ENCODE measurements around the gene CDCA3.

Gene CDCA3

DNA sequence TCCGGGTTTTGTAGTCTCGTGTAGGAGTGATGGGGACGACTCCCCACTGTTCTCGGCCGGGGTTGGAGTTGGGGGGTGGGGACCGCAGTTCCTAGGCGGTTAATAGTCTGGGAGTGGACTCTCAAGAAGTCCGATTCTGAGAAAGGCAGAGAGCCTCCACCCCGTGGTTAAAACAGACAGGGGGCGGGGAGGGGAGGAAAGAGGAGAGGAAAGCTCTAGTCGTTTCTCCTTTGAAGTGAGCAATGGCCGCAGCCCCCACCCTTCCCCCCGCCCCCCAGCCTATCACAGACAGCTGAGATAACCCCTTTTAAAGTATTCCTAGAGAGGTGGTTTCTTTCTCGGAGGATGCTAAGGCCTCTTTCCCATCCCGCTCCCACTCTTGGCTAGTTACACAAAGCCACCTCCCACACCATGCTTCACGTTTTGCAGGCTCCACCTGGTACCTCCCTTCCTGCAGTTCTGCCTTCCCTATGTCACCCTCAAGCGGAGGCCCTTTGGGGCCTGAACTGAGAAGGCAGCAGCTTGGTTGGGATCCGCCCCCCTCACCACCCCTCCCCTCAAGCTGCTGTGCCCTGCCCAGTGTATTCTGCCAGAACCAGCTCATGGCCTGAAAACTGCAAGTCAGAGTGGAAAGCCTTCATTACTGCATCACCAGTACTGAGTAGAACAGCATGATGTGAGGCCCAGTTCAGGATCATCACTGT lies 1.7 kb upstream of the CDCA3 start:
- peak; percentile 79 for DNase-seq

- DNase-seq: peak; percentile 99
Measured at GRCh38 chr12:6851921-6852650, 1.0 kb upstream of the CDCA3 start, which contains the start of gene USP5. Gene USP5 (plus strand): TSS chr12:6852150. CDS start chr12:6852180, 30 bp downstream.

DNA sequence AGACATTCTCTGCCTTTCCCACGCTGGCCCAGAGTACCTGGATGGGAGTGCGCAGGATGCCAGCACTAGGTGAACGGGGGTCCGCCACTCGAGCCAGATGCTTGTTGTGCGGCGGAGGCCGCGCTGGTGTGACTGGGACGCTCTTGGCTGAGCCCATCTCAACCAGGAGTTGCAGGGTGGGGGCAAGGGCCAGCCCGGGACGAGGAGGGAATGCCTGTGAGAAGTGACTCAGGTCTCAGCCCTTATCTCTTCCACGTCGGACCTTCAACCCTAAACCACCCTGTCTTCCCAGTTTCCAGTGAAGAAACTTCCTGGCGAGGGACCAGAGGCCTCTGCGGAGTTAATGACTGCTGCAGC lies 312 bp downstream of the CDCA3 start:
- DNase-seq: no peak

- DNase-seq: no peak
Measured at GRCh38 chr12:6849976-6850560, 1.0 kb downstream of the CDCA3 start.

- DNase-seq: no peak
Measured at GRCh38 chr12:6849427-6849826, 1.7 kb downstream of the CDCA3 start.

DNA sequence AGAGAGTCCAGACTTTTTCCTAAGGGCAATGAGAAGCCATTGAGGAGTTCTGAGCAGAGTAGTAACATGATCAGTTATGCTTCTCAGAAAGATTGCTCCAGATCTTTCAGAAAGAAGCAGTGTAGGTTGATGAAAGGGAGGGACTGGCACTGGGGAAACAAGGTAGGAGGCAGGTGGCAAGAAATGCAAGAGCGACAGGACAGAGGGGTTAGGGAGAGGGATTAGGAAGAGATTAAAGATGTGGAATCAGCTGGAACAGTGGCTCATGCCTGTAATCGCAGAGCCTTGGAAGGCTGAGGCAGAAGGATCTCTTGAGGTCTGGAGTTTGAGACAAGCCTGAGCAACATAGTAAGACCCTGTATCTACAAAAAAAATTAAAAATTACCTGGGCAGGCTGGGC lies 3.4 kb downstream of the CDCA3 start:
- DNase-seq: no peak

DNA sequence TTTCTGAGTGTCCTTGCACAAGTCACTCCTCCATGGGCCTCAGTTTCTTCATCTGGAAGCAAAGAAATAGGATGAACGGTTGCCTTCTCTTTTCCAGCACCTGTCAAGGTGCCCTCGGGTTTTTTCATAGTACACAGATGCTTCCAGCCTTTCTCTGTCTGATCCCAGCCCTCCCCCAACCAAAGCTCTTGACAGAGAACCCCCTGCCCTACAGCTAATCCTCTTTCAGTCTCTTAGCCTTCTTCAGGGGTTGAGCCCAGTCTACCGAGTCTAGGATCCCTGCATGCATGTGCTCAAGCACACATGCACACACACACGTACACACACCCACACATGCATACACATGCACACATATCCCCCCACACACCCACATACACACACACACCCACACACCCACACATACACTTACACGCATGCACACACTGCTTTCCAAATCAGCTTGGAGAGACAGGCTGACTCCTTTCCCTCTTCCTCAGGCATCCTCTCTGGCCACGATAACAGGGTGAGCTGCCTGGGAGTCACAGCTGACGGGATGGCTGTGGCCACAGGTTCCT lies 4.7 kb downstream of the CDCA3 start:
- DNase-seq: no peak

GRCh38 chr12:6845395-6845794 lies 5.7 kb downstream of the CDCA3 start:
- no peak for DNase-seq

DNA sequence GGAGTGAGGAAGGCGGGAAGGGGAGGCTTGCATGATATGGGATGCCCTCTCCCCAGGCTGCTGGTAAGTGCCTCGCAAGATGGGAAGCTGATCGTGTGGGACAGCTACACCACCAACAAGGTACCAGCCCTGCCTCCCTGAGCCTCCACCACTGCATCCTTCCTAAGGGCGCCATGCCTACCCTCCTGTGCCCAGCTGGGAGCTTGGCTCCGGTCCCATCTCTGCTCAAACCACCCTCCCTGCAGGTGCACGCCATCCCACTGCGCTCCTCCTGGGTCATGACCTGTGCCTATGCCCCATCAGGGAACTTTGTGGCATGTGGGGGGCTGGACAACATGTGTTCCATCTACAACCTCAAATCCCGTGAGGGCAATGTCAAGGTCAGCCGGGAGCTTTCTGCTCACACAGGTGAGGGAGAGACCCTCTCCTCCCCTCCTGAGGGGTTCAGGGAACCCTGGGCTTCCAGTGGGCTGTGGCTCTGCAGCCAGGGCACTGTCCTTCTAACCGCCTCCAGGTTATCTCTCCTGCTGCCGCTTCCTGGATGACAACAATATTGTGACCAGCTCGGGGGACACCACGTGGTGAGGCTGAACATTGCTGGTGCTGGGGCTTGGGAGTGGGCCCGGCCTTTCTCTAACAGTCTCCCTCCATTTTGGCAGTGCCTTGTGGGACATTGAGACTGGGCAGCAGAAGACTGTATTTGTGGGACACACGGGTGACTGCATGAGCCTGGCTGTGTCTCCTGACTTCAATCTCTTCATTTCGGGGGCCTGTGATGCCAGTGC lies 7.8 kb downstream of the CDCA3 start:
- no peak for DNase-seq

GRCh38 chr12:6842075-6842474 lies 9.0 kb downstream of the CDCA3 start:
- DNase-seq: no peak

- DNase-seq: no peak
Measured at GRCh38 chr12:6840761-6841515, 10.1 kb downstream of the CDCA3 start, which contains the start of gene GNB3. Gene GNB3 (plus strand): TSS chr12:6840925. CDS start chr12:6841288, 363 bp downstream.

- DNase-seq: no peak
Measured at GRCh38 chr12:6840330-6840729, 10.8 kb downstream of the CDCA3 start.

DNA sequence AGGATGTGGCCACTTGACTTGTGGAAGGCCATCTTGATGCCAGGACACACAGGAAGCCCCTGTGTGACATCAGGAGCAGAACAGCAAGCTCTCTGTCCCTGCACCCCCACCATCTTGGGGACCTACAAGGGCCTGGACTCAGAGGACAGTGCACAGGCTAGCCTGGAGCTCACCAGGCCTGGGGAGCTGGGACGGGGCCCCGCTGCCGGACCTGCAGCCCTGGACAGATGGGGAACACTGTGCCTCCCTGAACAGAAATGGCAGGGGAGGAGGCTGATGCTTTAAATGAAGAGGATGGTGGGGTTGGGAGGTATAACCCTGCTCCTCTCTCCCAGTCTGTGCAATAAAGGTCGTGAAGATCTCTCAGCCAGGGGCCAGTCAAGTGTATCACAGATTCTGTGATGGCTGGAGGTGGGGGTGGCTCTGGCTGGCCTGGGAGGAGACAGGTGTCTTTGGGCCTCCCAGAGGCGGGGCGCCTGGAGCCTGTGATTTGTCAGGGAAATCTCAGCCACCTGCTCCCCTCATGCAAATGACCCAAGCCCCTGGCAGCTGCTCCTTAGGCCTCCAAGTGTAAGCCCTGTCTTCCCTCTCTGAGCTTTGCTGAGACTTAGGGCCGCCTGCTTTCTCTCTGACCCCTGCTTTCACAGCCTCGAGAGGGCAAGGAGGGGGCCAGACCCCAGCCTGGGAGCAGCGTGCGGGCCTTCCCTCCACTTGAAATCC lies 11.4 kb downstream of the CDCA3 start:
- DNase-seq: no peak

DNA sequence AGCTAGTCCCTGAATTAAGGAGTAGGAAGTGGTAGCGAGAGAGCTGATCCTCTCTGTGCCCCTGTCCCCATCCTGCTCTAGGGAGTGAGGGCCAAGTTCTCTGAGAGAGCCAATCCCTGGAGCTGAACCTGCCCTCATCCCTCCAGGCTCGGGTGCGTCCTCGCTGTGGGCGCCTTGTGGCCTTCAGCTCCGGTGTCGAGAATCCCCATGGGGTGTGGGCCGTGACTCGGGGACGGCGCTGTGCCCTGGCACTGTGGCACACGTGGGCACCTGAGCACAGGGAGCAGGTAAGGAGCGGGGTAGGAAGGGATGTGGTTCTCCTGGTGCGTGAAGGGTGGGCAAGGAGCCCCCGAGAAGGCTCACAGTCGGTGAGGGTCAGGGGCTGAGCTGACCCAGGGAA lies 12.2 kb downstream of the CDCA3 start:
- DNase-seq: no peak

DNA sequence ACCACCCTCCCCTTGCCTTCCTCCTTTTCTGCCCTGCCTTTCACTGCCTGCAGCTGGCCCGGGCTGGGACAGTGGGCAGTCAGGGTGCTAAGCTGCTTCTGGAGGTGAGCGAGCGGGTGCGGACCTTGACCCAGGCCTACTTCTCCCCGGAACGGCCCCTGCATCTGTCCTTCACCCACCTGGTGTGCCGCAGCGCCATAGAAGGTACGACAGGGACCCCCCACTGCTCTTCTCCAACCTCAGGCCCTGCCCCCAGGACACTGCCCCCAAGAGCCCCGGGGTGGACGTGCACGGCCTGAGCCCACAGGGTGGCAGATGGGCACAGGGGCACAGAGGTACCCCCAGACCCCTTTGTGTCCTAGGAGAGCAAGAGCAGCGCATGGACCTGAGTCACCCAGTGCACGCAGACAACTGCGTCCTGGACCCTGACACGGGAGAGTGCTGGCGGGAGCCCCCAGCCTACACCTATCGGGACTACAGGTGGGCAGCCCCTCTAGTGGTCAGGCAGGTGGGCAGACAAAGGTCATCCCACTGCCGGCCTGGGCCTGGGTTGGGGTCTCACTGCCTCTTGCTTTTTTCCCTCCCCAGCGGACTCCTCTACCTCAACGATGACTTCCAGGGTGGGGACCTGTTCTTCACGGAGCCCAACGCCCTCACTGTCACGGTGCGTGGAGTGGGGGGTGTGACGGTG lies 13.6 kb downstream of the CDCA3 start:
- no peak for DNase-seq

DNA sequence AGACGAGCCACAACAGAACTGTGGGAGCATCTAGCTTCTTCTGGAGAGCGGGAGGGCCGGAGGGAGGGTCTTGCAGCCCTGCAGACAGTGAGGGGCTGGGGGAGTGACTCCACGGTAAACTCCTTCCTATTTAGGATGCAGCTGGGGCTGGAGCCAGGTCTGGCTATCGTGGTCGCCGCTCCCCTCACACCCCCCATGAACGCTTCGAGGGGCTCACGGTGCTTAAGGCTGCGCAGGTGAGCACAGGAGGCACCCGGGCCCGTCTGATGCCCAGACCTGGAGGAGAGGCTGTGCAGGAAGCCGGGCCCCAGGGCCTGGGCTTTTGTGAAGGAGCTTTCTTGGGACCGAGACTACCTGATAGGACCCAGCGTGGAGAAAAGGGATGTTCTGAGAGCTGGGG lies 14.2 kb downstream of the CDCA3 start:
- DNase-seq: no peak

GRCh38 chr12:6834873-6835272 lies 16.2 kb downstream of the CDCA3 start:
- no peak for DNase-seq

- DNase-seq: no peak
Measured at GRCh38 chr12:6834254-6834653, 16.8 kb downstream of the CDCA3 start.

DNA sequence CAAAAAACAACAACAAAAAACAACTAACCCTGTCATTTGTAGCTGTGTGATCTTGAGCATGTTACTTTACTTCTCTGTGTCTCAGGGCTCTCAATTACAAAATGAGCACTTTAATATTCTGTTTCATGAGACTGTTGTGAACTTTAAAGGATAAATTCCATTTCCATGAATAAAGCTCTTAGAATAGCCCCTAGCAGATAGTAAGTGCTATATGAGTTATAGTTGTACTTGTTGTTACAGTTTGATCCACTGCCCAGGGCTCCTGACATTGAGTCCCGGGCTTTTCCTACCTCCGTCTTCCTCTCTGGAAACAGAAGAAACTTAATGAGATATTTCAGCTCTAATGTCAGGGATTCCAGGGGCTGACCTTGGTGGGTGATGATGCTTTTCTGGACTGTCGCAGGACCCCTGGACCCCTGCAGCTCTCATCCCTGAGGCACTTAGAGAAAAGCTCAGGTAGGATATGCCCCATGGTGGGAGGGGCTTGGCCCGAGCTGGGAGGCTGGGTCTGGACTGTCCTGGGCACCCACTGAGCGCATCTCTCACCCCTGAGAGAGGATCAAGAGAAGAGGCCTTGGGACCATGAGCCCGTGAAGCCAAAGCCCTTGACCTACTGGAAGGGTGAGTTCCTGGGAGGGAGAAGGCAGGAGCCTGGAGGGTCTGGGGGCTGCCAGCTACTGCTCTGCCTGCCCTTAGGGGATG lies 17.7 kb downstream of the CDCA3 start:
- DNase-seq: no peak

DNA sequence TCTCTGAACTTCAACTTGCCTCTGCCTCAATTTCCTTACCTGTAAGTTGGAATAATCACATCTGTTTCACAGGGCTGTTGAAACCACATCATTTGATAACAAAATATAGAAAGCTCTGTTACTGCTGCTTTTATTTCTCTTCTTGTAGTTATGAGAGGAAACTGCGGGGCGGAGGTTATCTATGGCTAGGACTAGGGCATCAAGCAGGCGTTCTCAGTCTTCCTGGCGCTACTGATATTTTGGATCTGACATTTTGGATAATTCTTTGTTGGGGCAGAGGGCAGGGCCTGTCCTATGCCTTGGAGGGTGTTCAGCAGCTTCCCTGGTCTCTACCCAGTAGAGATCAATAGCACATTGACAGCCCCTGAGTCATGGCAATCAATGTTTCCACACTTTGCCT lies 19.0 kb downstream of the CDCA3 start:
- no peak for DNase-seq
